Endothelial cell (in vitro differentiated cells): ENCODE measurements around the gene PCNX2. TPM values are rescaled to one million over a fixed set of nuclear protein-coding genes. Genes with fewer than 3 reads are reported as not detected.
A peak's percentile ranks its signal among the peaks of the same experiment; 100 is the strongest.
"Not testable (repeated sequence)": the region's sequence is repeated elsewhere in the genome, so short reads cannot be mapped to it uniquely, and the experiment has no call there.

Source experiments
- DNase-seq: peaks from one replicate; pipeline ENCODE4 v3.0.0; 2021; ENCODE audit warnings: low spot score
- H3K27ac Mint-ChIP-seq: one replicate; pipeline ENCODE4 v1.8.0; 2021; ENCODE audit warnings: mixed read lengths, inconsistent platforms; ENCODE audit not compliant: unreplicated experiment
- H3K27me3 Mint-ChIP-seq: one replicate; pipeline ENCODE4 v1.8.0; 2021; ENCODE audit warnings: mild to moderate bottlenecking, moderate library complexity, mixed read lengths, inconsistent platforms; ENCODE audit not compliant: unreplicated experiment
- H3K36me3 Mint-ChIP-seq: one replicate; pipeline ENCODE4 v1.8.0; 2021; ENCODE audit warnings: mild to moderate bottlenecking, low read depth, mixed read lengths, inconsistent platforms; ENCODE audit not compliant: unreplicated experiment
- H3K4me1 Mint-ChIP-seq: one replicate; pipeline ENCODE4 v1.8.0; 2021; ENCODE audit warnings: mild to moderate bottlenecking, mixed read lengths, inconsistent platforms; ENCODE audit not compliant: unreplicated experiment
- H3K4me3 Mint-ChIP-seq: one replicate; pipeline ENCODE4 v1.8.0; 2021; ENCODE audit warnings: mild to moderate bottlenecking, mixed read lengths, inconsistent platforms; ENCODE audit not compliant: unreplicated experiment
- H3K9me3 Mint-ChIP-seq: one replicate; pipeline ENCODE4 v1.8.0; 2021; ENCODE audit warnings: mixed read lengths, inconsistent platforms; ENCODE audit not compliant: unreplicated experiment
- total RNA-seq: library from RNA; stranded (reverse); fragmentation: NEBNext Ultra II Directional; extraction: Animal tissue kit (Norgen Biotek cat#: 25700); gene quantifications from one replicate; pipeline ENCODE4 v1.2.1, GENCODE V29; 2021; ENCODE audit not compliant: unreplicated experiment
- TF ChIP-seq, protein P1 (sequence below): fragments of 200-600 bp; sonication (generic); IDR thresholded peaks from one replicate; pipeline ENCODE4 v1.5.0; 2021; ENCODE audit warnings: antibody characterized with exemption; ENCODE audit not compliant: unreplicated experiment

PCNX2 gene
- total RNA-seq, 1 donor from 2014 or later: 24.0 TPM

DNA sequence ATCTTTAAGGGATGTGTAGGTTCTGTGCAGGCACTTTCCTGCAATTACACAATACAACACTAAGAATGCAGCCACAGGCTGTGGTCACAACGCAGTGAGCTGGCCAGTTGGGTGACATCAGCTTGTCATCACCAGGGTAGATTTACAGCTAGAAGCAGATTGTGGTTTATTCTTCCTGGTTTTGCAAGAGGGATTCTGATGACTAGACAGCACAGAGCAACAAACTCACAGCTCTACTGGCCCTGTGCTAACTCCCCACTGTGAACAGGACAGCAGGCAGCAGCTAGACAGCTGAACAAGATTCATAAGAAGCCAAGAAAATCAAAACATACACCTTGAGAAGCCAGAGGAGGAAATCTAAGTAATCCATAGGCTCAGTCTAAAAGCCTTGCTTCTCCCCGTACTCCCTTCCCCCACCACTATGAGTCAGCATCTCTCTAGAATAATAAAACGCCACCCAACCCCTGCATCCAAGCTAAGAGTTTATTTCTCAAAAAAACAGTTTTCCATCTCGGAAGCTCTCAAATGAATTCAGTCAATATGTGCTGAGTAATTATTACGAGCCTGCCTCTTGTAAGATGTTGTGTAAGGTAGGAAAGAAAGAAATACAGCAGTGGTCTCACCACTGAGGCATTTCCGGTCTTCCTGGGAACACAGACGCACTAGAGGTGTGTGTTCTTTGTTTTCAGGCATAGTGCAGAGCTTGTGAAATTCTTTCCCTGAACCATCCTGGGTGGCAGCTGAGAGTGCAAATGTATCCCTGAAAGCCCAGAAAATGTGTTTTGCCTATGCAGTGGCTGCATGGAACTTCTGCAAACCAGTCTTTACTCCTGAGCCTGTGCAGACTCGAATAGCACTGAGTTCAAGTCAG lies 182.3 kb downstream of the PCNX2 start:
- peak; percentile 24 for DNase-seq
- peak overlapping the region; percentile 22 for H3K4me3 Mint-ChIP-seq

DNA sequence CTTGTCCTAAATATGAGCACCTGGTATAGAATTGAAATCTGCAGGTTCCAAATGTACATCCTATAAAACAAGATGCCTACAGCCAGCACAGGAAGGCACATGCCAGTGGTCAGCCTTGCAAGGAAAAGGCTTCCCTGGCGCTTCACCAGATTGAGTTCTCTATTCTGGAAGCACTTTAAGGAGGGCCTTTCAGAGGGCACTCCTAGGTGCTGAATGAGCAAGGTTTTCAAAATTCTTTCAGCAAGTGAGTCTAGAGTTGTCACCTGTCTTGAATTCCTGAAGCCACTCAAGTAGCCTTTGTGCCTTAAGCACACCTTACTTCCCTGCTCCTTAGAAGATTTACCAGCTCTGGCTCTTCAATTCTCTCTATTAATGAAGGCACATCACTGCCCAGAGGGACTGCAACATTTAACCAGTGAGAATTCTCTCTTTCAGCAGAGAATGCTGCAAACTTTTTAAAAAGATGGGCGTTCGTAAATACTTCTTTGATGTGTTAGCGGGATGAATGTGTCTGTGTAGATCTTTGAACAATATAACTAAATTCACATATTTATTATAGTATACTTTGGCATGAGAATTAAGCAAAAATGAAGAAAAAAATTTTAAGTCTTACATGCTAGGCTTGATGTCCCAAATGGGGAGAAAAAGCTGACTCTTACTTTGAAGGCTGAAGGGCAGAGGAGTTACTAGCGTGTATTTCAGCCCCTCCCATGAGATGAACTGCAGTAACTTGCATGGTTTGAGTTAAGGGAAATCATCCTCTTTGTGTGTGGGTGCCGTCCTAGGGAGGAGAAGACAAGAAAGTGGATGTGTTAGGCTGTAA lies 183.1 kb downstream of the PCNX2 start:
- H3K27me3 Mint-ChIP-seq: no peaks in the 10 kb centered on the region
- TF ChIP-seq, protein P1, sequence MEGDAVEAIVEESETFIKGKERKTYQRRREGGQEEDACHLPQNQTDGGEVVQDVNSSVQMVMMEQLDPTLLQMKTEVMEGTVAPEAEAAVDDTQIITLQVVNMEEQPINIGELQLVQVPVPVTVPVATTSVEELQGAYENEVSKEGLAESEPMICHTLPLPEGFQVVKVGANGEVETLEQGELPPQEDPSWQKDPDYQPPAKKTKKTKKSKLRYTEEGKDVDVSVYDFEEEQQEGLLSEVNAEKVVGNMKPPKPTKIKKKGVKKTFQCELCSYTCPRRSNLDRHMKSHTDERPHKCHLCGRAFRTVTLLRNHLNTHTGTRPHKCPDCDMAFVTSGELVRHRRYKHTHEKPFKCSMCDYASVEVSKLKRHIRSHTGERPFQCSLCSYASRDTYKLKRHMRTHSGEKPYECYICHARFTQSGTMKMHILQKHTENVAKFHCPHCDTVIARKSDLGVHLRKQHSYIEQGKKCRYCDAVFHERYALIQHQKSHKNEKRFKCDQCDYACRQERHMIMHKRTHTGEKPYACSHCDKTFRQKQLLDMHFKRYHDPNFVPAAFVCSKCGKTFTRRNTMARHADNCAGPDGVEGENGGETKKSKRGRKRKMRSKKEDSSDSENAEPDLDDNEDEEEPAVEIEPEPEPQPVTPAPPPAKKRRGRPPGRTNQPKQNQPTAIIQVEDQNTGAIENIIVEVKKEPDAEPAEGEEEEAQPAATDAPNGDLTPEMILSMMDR: no peak
- no peaks in the 10 kb centered on the region for H3K36me3 Mint-ChIP-seq
- no peaks in the 10 kb centered on the region for H3K9me3 Mint-ChIP-seq
- no peak for DNase-seq
- H3K4me1 Mint-ChIP-seq: peaks cover 41% of the 10 kb centered on the region
- no peak overlapping the region for H3K4me3 Mint-ChIP-seq
- peak overlapping the region; percentile 100 for H3K27ac Mint-ChIP-seq

More for the DNA sequence above, 182.3 kb downstream of the PCNX2 start:
- Mint-ChIP-seq H3K36me3 (no peaks in the 10 kb centered on the region), H3K4me1 (peaks cover 41% of the 10 kb centered on the region), H3K27me3 (no peaks in the 10 kb centered on the region), H3K27ac (peak overlapping the region; percentile 100), H3K9me3 (no peaks in the 10 kb centered on the region)
- TF ChIP-seq, protein P1: no peak

DNA sequence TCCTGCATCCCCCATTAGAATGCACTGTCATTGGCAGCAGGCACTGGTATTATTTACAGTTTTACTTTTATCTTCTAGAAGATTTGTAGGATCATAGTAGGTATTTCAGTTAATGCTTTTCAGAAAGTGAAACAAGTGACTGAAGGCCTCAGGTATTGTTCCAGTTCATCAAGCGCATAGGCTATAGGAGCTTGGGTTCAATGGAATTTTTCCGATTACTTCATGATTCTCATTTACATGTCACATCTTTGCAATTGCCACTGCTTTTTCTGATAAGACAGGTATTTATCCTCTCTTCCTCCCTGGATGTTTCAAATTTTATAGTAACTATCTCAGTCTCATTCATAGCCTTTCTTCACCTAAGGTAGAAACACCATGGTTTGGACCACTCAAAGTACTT lies 183.8 kb downstream of the PCNX2 start:
- DNase-seq: no peak
- Mint-ChIP-seq H3K27ac (no peak overlapping the region), H3K27me3 (no peaks in the 10 kb centered on the region), H3K4me1 (peaks cover 41% of the 10 kb centered on the region), H3K9me3 (no peaks in the 10 kb centered on the region), H3K36me3 (no peaks in the 10 kb centered on the region), H3K4me3 (no peak overlapping the region)
- TF ChIP-seq, protein P1: no peak

DNA sequence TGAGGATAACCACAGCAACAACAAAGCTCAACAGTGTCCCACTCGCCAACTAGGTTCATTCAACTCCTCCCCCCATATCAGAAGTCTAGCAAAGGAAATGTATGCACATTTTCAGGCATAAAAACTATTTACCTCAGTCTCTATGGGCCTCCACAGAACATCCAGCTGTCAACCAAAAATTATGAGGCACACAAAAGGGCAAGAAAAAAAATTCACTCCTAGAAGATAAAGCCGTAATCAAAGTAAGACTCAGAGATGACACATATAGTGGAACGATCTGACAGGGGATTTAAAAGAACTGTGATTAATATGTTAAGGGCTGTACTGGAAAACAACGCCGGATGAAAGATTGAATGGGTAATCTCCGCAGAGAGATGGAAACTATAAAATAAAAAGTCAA lies 186.4 kb downstream of the PCNX2 start:
- Mint-ChIP-seq H3K4me1 (peaks cover 29% of the 10 kb centered on the region), H3K27ac (no peak overlapping the region), H3K27me3 (no peaks in the 10 kb centered on the region), H3K4me3 (no peak overlapping the region), H3K36me3 (no peaks in the 10 kb centered on the region), H3K9me3 (no peaks in the 10 kb centered on the region)
- DNase-seq: no peak
- TF ChIP-seq, protein P1: no peak

DNA sequence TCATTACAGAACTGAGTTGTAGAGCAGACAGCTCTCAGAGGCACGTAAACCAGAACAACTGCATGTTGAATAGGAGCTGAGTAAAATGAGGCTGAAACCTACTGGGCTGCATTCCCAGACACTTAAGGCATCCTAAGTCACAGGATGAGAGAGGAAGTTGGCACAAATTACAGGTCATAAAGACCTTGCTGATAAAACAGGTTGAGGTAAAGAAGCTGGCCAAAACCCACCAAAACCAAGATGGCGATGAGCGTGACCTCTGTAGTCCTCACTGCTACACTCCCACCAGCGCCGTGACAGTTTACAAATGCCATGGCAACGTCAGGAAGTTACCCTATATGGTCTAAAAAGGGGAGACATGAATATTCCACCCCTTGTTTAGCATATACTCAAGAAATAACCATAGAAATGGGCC lies 187.8 kb downstream of the PCNX2 start:
- H3K27ac Mint-ChIP-seq, H3K4me3 Mint-ChIP-seq, H3K9me3 Mint-ChIP-seq, H3K27me3 Mint-ChIP-seq, DNase-seq, H3K36me3 Mint-ChIP-seq: not testable (repeated sequence)
- H3K4me1 Mint-ChIP-seq: peaks cover 15% of the 10 kb centered on the region
